Activated naive CD8-positive, alpha-beta T cell treated with anti-CD3 and anti-CD28 coated beads for 36 hours (primary cell): ENCODE results near the gene ZHX3. TPM values are rescaled to one million over a fixed set of nuclear protein-coding genes. Genes with fewer than 3 reads are reported as not detected.
"Not testable (repeated sequence)": the region's sequence is repeated elsewhere in the genome, so short reads cannot be mapped to it uniquely, and the experiment has no call there.

Experiments
- DNase-seq: peaks from one replicate; pipeline ENCODE4 v3.0.0; 2021
- H3K27ac Mint-ChIP-seq: one replicate; pipeline ENCODE4 v1.8.0; 2022; ENCODE audit warnings: mild to moderate bottlenecking, moderate library complexity, mixed read lengths
- H3K27me3 Mint-ChIP-seq: one replicate; pipeline ENCODE4 v1.8.0; 2022; ENCODE audit warnings: mild to moderate bottlenecking, mixed read lengths
- H3K36me3 Mint-ChIP-seq: one replicate; pipeline ENCODE4 v1.8.0; 2021; ENCODE audit warnings: mild to moderate bottlenecking, mixed read lengths
- H3K4me1 Mint-ChIP-seq: one replicate; pipeline ENCODE4 v1.8.0; 2021; ENCODE audit warnings: mixed read lengths
- H3K4me3 Mint-ChIP-seq: one replicate; pipeline ENCODE4 v1.8.0; 2022; ENCODE audit warnings: mild to moderate bottlenecking, moderate library complexity, mixed read lengths
- H3K9me3 Mint-ChIP-seq: one replicate; pipeline ENCODE4 v1.8.0; 2022; ENCODE audit warnings: mixed read lengths
- total RNA-seq, 2 experiments: library from RNA; stranded (reverse); gene quantifications; one replicate each; pipeline ENCODE4 v1.2.3, GENCODE V29; 2021

The ZHX3 gene
- total RNA-seq, 2 experiments from 2014 or later = 15.5 to 17.6 TPM

DNA sequence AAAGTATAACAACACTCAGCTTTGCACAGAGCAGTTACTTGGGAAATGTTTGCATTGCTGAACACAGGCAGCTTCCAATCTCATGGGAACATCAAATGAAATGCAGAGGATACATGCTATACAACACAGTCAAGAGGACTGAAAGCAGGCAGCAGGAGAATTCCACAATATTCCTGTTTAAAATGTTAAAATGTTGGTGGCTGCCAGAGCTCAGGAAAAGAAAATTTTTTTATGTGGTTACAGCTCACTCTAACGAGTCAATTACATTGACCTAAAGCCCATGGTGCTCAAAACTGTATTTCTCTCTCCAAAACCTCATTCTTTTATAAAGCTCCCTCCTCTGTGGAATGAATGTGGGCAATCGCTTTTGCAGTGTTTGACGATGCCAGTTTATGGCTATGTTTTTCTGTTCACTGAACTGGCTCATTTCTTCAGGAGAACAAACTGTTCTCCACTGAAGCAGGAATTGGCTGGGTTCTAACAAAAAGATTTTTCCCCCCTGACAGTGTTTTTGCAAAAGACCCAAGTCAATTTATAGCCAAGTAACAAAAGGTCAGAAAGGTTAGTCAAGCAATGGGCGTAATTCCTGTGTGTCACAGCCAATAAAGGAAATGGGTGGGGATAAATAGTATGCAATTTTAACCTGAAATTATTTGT is 69.0 kb downstream of the ZHX3 start:
- peaks cover 2% of the 10 kb centered on the region for H3K4me1 Mint-ChIP-seq
- no peaks in the 10 kb centered on the region for H3K9me3 Mint-ChIP-seq
- peak overlapping the region; percentile 13 for H3K27ac Mint-ChIP-seq

GRCh38 chr20:41247523-41248367 is 69.8 kb downstream of the ZHX3 start:
- no peaks in the 10 kb centered on the region for H3K27me3 Mint-ChIP-seq
- no peak overlapping the region for H3K4me3 Mint-ChIP-seq
- no peak overlapping the region for H3K27ac Mint-ChIP-seq

More for the DNA sequence above, 69.0 kb downstream of the ZHX3 start:
- Mint-ChIP-seq H3K36me3 (no peaks in the 10 kb centered on the region), H3K27me3 (no peaks in the 10 kb centered on the region), H3K4me3 (no peak overlapping the region)
- no peak for DNase-seq

DNA sequence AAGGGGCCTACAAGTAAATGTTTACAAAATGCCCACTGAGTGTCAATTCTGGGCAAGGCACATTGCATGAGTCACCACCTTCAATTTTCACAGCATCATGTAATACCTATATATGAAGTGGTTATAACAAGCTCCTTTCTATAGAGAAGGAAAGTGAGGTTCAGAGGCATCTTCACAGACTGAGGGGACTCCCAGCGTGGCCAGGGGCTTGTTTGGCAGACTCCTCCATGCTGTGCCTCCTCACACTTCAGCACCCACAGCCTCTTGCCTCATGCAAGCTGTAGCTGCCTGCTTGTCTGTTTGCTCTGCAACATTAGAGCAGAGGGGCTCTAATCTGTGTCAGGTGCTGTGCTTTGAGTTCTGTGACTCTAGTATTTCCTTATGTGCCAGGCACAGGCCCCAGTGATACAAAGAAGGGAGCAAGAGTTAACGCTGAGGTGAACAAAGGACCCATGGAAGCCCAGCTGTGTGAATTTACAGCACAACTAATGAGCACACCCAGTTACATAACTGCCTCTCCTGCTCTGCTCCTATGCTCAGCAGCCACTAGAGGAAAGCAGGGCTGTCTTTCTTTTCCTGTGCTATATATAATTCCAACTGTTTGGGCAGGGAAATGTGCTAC is 72.3 kb downstream of the ZHX3 start:
- H3K9me3 Mint-ChIP-seq = no peaks in the 10 kb centered on the region
- no peak overlapping the region for H3K4me3 Mint-ChIP-seq
- no peaks in the 10 kb centered on the region for H3K27me3 Mint-ChIP-seq
- H3K36me3 Mint-ChIP-seq = no peaks in the 10 kb centered on the region
- H3K27ac Mint-ChIP-seq = no peak overlapping the region
- DNase-seq = no peak
- H3K4me1 Mint-ChIP-seq = peaks cover 15% of the 10 kb centered on the region

More at GRCh38 chr20:41247523-41248367, 69.8 kb downstream of the ZHX3 start:
- Mint-ChIP-seq H3K4me1 (peaks cover 8% of the 10 kb centered on the region), H3K9me3 (no peaks in the 10 kb centered on the region), H3K36me3 (no peaks in the 10 kb centered on the region)
- no peak for DNase-seq

- DNase-seq = no peak
- Mint-ChIP-seq H3K36me3 (peaks cover 1% of the 10 kb centered on the region), H3K27ac (peak overlapping the region; percentile 14), H3K4me3 (no peak overlapping the region), H3K4me1 (peaks cover 13% of the 10 kb centered on the region), H3K9me3 (no peaks in the 10 kb centered on the region), H3K27me3 (no peaks in the 10 kb centered on the region)
Observed at GRCh38 chr20:41242807-41243206, 74.7 kb downstream of the ZHX3 start.

DNA sequence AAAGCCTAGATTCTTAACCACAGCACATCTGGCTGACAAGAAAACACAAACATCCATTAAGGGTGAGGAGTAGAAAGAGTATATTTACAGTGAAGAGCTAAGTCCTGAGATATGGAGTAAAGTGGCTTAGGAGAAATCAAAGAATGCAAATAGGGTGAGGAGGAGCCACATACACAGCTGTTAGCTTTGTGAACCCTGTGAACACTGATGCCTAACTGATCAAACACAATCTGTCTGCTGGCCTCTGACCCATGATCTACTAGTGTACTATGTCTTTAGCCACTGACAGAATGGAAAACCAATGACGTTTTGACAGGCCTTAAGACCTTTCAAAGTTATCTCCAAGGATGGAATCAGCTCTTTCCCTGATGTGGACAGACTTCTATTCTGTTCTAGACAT is 75.2 kb downstream of the ZHX3 start:
- Mint-ChIP-seq H3K27me3 (no peaks in the 10 kb centered on the region), H3K4me1 (peaks cover 13% of the 10 kb centered on the region), H3K27ac (peak overlapping the region; percentile 14), H3K9me3 (no peaks in the 10 kb centered on the region), H3K36me3 (peaks cover 2% of the 10 kb centered on the region), H3K4me3 (no peak overlapping the region)
- no peak for DNase-seq

DNA sequence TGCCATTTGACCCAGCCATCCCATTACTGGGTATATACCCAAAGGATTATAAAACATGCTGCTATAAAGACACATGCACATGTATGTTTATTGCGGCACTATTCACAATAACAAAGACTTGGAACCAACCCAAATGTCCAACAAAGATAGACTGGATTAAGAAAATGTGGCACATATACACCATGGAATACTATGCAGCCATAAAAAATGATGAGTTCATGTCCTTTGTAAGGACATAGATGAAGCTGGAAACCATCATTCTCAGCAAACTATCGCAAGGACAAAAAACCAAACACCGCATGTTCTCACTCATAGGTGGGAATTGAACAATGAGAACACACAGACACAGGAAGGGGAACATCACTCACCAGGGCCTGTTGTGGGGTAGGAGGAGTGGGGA is 80.3 kb downstream of the ZHX3 start:
- not testable (repeated sequence) for H3K36me3 Mint-ChIP-seq, H3K9me3 Mint-ChIP-seq, DNase-seq, H3K27ac Mint-ChIP-seq, H3K4me3 Mint-ChIP-seq, H3K27me3 Mint-ChIP-seq
- peaks cover 19% of the 10 kb centered on the region for H3K4me1 Mint-ChIP-seq

DNA sequence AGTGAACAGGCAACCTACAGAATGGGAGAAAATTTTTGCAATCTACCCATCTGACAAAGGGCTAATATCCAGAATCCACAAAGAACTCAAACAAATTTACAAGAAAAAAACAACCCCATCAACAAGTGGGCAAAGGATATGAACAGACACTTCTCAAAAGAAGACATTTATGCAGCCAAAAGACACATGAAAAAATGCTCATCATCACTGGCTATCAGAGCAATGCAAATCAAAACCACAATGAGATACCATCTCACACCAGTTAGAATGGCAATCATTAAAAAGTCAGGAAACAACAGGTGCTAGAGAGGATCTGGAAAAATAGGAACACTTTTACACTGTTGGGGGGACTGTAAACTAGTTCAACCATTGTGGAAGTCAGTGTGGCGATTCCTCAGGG is 80.7 kb downstream of the ZHX3 start:
- not testable (repeated sequence) for H3K4me3 Mint-ChIP-seq, H3K36me3 Mint-ChIP-seq, H3K9me3 Mint-ChIP-seq, DNase-seq, H3K27me3 Mint-ChIP-seq, H3K27ac Mint-ChIP-seq
- H3K4me1 Mint-ChIP-seq = peaks cover 22% of the 10 kb centered on the region

- Mint-ChIP-seq H3K4me3 (no peak overlapping the region), H3K27ac (no peak overlapping the region), H3K9me3 (no peaks in the 10 kb centered on the region), H3K4me1 (peaks cover 32% of the 10 kb centered on the region), H3K27me3 (no peaks in the 10 kb centered on the region), H3K36me3 (peaks cover 4% of the 10 kb centered on the region)
- DNase-seq = no peak
Observed at GRCh38 chr20:41234546-41234945, 83.0 kb downstream of the ZHX3 start.

DNA sequence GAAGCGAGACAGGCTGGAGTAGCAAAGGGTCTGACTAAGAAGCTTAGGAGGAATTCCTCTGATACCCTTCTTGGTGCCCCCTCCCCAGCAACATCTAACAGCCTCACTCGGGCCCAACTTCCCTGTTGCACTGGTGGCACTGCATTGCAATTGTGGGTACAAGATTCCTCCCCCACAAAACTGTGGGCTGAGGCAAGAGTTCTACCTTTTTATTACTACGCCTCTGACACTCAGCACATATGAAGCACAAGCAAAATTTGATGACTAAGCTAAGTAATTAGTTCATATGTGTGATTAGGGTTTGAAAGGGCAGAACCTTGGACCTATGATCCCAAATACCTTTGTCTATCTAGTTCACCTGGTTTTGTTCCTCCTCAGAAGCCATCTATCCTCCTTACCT is 83.5 kb downstream of the ZHX3 start:
- DNase-seq = no peak
- H3K36me3 Mint-ChIP-seq = peaks cover 4% of the 10 kb centered on the region
- H3K27me3 Mint-ChIP-seq = no peaks in the 10 kb centered on the region
- no peak overlapping the region for H3K4me3 Mint-ChIP-seq
- H3K9me3 Mint-ChIP-seq = no peaks in the 10 kb centered on the region
- peaks cover 37% of the 10 kb centered on the region for H3K4me1 Mint-ChIP-seq
- H3K27ac Mint-ChIP-seq = no peak overlapping the region

GRCh38 chr20:41232973-41233926 is 84.3 kb downstream of the ZHX3 start:
- Mint-ChIP-seq H3K27ac (peak overlapping the region; percentile 86), H3K4me3 (peak overlapping the region; percentile 3)
- no peak for DNase-seq

GRCh38 chr20:41231136-41231535 is 86.4 kb downstream of the ZHX3 start:
- Mint-ChIP-seq H3K36me3 (no peaks in the 10 kb centered on the region), H3K27ac (no peak overlapping the region), H3K27me3 (no peaks in the 10 kb centered on the region), H3K4me1 (peaks cover 47% of the 10 kb centered on the region), H3K9me3 (no peaks in the 10 kb centered on the region), H3K4me3 (no peak overlapping the region)
- no peak for DNase-seq

More at GRCh38 chr20:41232973-41233926, 84.3 kb downstream of the ZHX3 start:
- H3K4me1 Mint-ChIP-seq = peaks cover 43% of the 10 kb centered on the region
- peaks cover 4% of the 10 kb centered on the region for H3K36me3 Mint-ChIP-seq
- H3K9me3 Mint-ChIP-seq = no peaks in the 10 kb centered on the region
- no peaks in the 10 kb centered on the region for H3K27me3 Mint-ChIP-seq

- Mint-ChIP-seq H3K9me3 (no peaks in the 10 kb centered on the region), H3K27ac (no peak overlapping the region), H3K4me3 (no peak overlapping the region), H3K4me1 (peaks cover 47% of the 10 kb centered on the region), H3K36me3 (no peaks in the 10 kb centered on the region), H3K27me3 (no peaks in the 10 kb centered on the region)
- no peak for DNase-seq
Observed at GRCh38 chr20:41230136-41230535, 87.4 kb downstream of the ZHX3 start.

GRCh38 chr20:41229259-41229658 is 88.3 kb downstream of the ZHX3 start:
- H3K36me3 Mint-ChIP-seq = no peaks in the 10 kb centered on the region

GRCh38 chr20:41228858-41229257 is 88.7 kb downstream of the ZHX3 start:
- Mint-ChIP-seq H3K36me3 (no peaks in the 10 kb centered on the region), H3K4me3 (no peak overlapping the region)

More at GRCh38 chr20:41229259-41229658, 88.3 kb downstream of the ZHX3 start:
- H3K4me3 Mint-ChIP-seq = no peak overlapping the region
- H3K4me1 Mint-ChIP-seq = peaks cover 46% of the 10 kb centered on the region
- no peak for DNase-seq
- H3K27me3 Mint-ChIP-seq = no peaks in the 10 kb centered on the region
- no peaks in the 10 kb centered on the region for H3K9me3 Mint-ChIP-seq
- H3K27ac Mint-ChIP-seq = no peak overlapping the region

More at GRCh38 chr20:41228858-41229257, 88.7 kb downstream of the ZHX3 start:
- H3K27ac Mint-ChIP-seq = no peak overlapping the region
- H3K27me3 Mint-ChIP-seq = no peaks in the 10 kb centered on the region
- H3K4me1 Mint-ChIP-seq = peaks cover 48% of the 10 kb centered on the region
- DNase-seq = no peak
- H3K9me3 Mint-ChIP-seq = no peaks in the 10 kb centered on the region
